Measurements from ENCODE around the gene HSPA9.

The HSPA9 gene

GRCh38 chr5:138557677-138558076 lies 17.5 kb downstream of the HSPA9 start:
- no peak for DNase-seq

GRCh38 chr5:138554143-138554542 lies 21.1 kb downstream of the HSPA9 start:
- no peak for DNase-seq

GRCh38 chr5:138553437-138554095 lies 21.6 kb downstream of the HSPA9 start:
- no peak for DNase-seq

- no peak for DNase-seq
Measured at GRCh38 chr5:138552657-138553056, 22.5 kb downstream of the HSPA9 start.

- no peak for DNase-seq
Measured at GRCh38 chr5:138549414-138549813, 25.8 kb downstream of the HSPA9 start.

- no peak for DNase-seq
Measured at GRCh38 chr5:138545919-138546562, 29.2 kb downstream of the HSPA9 start.

GRCh38 chr5:138544181-138545134 lies 30.7 kb downstream of the HSPA9 start:
- peak; percentile 55 for DNase-seq

- DNase-seq = no peak
Measured at GRCh38 chr5:138543730-138544104, 31.5 kb downstream of the HSPA9 start.

GRCh38 chr5:138542956-138543729 lies 32.1 kb downstream of the HSPA9 start, which contains the start of gene ETF1:
TSS of gene ETF1 (minus strand) at chr5:138543236. CDS start at chr5:138542918, 318 bp downstream.
- DNase-seq = peak; percentile 100

- no peak for DNase-seq
Measured at GRCh38 chr5:138542180-138542955, 32.8 kb downstream of the HSPA9 start.

GRCh38 chr5:138541511-138542179 lies 33.6 kb downstream of the HSPA9 start:
- peak; percentile 73 for DNase-seq

- DNase-seq = no peak
Measured at GRCh38 chr5:138539791-138540190, 35.4 kb downstream of the HSPA9 start.

GRCh38 chr5:138538943-138539627 lies 36.1 kb downstream of the HSPA9 start:
- DNase-seq = peak; percentile 60

GRCh38 chr5:138536665-138537315 lies 38.4 kb downstream of the HSPA9 start:
- DNase-seq = peak; percentile 57

GRCh38 chr5:138536215-138536614 lies 39.0 kb downstream of the HSPA9 start:
- DNase-seq = peak; percentile 26

- no peak for DNase-seq
Measured at GRCh38 chr5:138533973-138534941, 40.9 kb downstream of the HSPA9 start.

- no peak for DNase-seq
Measured at GRCh38 chr5:138529812-138530211, 45.4 kb downstream of the HSPA9 start.

GRCh38 chr5:138528744-138529469 lies 46.3 kb downstream of the HSPA9 start:
- no peak for DNase-seq

All from hematopoietic multipotent progenitor cell treated with erythropoietin and hydrocortisone succinate and interleukin-3 and kit ligand, for 6 days (in vitro differentiated cells).